PC-9 (cell line): Measurements from ENCODE around the gene BMF. TPM values are rescaled to one million over a fixed set of nuclear protein-coding genes. Genes with fewer than 3 reads are reported as not detected.

Source experiments
- BruUV-seq: library from RNA; stranded (reverse); fragments of 400-500 nt; replicated peaks from 2 replicates; lab custom pipeline; 2021; lab: Mats Ljungman, UMichigan
- CTCF ChIA-PET: fragments of 300-600 bp; sonication (Branson Sonifier 250); formaldehyde crosslinking; loops from one replicate; lab custom pipeline; 2022; ENCODE audit warnings: antibody characterized with exemption; lab: Charles Lee
- POLR2A ChIA-PET: fragments of 300-600 bp; sonication (Branson Sonifier 250); formaldehyde crosslinking; loops from one replicate; lab custom pipeline; 2022; ENCODE audit warnings: antibody characterized with exemption; ENCODE audit not compliant: unreplicated experiment; lab: Charles Lee
- DNase-seq, 2 experiments: peaks; one replicate each; pipeline versions ENCODE4 v3.0.0 to v3.0.0-alpha.2; 2015 to 2022; ENCODE audit warnings: mixed read lengths in 1 of 2
- H2AFZ ChIP-seq: fragments of 200-600 bp; sonication (generic); 2 replicates; pipeline ENCODE4 v1.8.1; 2017; ENCODE audit warnings: antibody characterized with exemption
- H3F3A ChIP-seq: fragments of 200-600 bp; sonication (generic); 2 replicates; pipeline ENCODE4 v1.8.1; 2017; ENCODE audit warnings: antibody characterized with exemption, mild to moderate bottlenecking, low read depth; ENCODE audit not compliant: insufficient read depth
- H3K27ac ChIP-seq: fragments of 200-600 bp; sonication (generic); 2 replicates; pipeline ENCODE4 v1.6.1; 2016; ENCODE audit warnings: mixed run types
- H3K27me3 ChIP-seq: fragments of 200-600 bp; sonication (generic); 2 replicates; pipeline ENCODE4 v1.6.1; 2016; ENCODE audit warnings: low read depth, mixed run types; ENCODE audit not compliant: insufficient read depth
- H3K36me3 ChIP-seq: fragments of 200-600 bp; sonication (generic); 2 replicates; pipeline ENCODE4 v1.6.1; 2016; ENCODE audit warnings: low read depth, mixed run types
- H3K4me1 ChIP-seq: fragments of 200-600 bp; sonication (generic); replicated peaks from 2 replicates; pipeline ENCODE4 v1.6.1; 2016; ENCODE audit warnings: mixed run types; ENCODE audit not compliant: insufficient read depth
- H3K4me2 ChIP-seq: fragments of 200-600 bp; sonication (generic); 2 replicates; pipeline ENCODE4 v1.6.1; 2017; ENCODE audit warnings: mixed run types
- H3K4me3 ChIP-seq: fragments of 200-600 bp; sonication (generic); 2 replicates; pipeline ENCODE4 v1.6.1; 2016; ENCODE audit warnings: mixed run types
- H3K79me2 ChIP-seq: fragments of 200-600 bp; sonication (generic); 2 replicates; pipeline ENCODE4 v1.6.1; 2017; ENCODE audit warnings: low read depth, mixed run types
- H3K9me2 ChIP-seq: fragments of 200-600 bp; sonication (generic); 2 replicates; pipeline ENCODE4 v1.8.1; 2017; ENCODE audit warnings: mild to moderate bottlenecking; ENCODE audit not compliant: insufficient read depth
- H3K9me3 ChIP-seq: fragments of 200-600 bp; sonication (generic); 2 replicates; pipeline ENCODE4 v1.8.1; 2016; ENCODE audit warnings: low read depth; ENCODE audit not compliant: insufficient read depth
- H4K20me1 ChIP-seq: fragments of 200-600 bp; sonication (generic); 2 replicates; pipeline ENCODE4 v1.8.1; 2017; ENCODE audit not compliant: insufficient read depth
- CTCF ChIP-seq: fragments of 200-600 bp; sonication (generic); conservative IDR thresholded peaks from 2 replicates; pipeline ENCODE4 v1.6.1; 2017; ENCODE audit warnings: mixed run types, antibody characterized with exemption, mild to moderate bottlenecking, moderate library complexity
- EZH2 ChIP-seq: fragments of 200-600 bp; sonication (generic); IDR thresholded peaks from 2 replicates; pipeline ENCODE4 v1.8.0; 2017; ENCODE audit warnings: antibody characterized with exemption, low read depth
- intact Hi-C: fragments of 100-400 bp; cut with micrococcal nuclease; formaldehyde crosslinking; loops from one replicate; pipeline ENCODE4 v1.10.0; 2022; ENCODE audit not compliant: unreplicated experiment
- total RNA-seq: library from RNA; stranded (reverse); gene quantifications from 2 replicates; pipeline ENCODE4 v1.2.3, GENCODE V29; 2021

Gene BMF
- total RNA-seq, 1 experiment from 2014 or later, result 11.0 TPM

DNA sequence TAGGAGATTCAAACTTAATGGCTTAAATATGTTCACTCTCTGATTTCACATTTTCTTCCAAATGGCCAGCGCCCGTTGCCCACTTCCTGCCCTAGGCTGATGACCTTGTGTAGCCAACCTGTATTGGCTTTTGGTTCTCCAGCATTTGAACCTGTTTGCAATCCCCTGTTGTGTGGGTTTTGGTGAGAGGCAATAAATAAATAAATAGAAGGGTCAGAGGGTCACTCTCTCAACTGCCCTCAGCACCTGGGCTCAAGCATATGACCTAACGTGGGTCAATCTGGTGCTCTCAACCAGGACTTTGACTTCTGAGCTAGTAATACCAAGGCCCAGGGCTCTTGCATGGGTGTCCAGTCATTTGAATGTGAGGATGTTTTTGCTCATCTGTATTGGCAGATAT is 67.9 kb downstream of the BMF start:
- Histone ChIP-seq H3K4me3 (no peak overlapping the region), H3K27ac (no peak overlapping the region), H3K36me3 (0 out of 2 replicates have a peak, but pooled peaks cover 5% of the 10 kb centered on the region), H3K9me3 (no peaks in the 10 kb centered on the region; the same call in 1 of the 2 replicates), H4K20me1 (no peaks in the 10 kb centered on the region; the same call in 1 of the 2 replicates), H3K4me1 (peaks cover 26% of the 10 kb centered on the region), H3F3A (no peaks in the 10 kb centered on the region; the same call in 1 of the 2 replicates), H3K4me2 (no peak overlapping the region; the same call in 1 of the 2 replicates), H3K9me2 (no peaks in the 10 kb centered on the region), H3K79me2 (peaks cover 24% of the 10 kb centered on the region), H3K27me3 (no peaks in the 10 kb centered on the region), H2AFZ (no peak overlapping the region)
- intact Hi-C loops, result no loop called here
- ChIA-PET CTCF (no interaction called here), POLR2A (no interaction called here)
- no peak for DNase-seq
- TF ChIP-seq CTCF (no peak), EZH2 (no peak)
- TSS peak; percentile 12 for BruUV-seq

DNA sequence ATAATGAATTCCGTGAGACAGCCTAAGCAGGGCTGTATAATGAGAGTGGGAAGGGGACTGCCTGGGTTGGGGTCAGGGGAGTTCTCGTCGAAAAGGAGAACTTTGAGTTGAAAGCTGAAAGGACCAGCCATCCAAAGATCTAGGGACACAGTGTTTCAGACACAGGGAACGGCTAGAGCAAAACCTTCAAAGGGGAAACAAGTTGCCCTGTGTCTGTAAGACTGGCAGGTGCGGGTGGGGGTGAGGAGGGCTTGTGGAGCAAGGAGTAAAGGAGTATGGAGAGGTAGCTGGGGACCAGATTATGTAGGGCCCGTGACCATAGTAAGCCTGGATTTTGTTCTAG is 68.4 kb downstream of the BMF start:
- H3K9me2 ChIP-seq, result no peaks in the 10 kb centered on the region
- H3K27me3 ChIP-seq, result no peaks in the 10 kb centered on the region
- peaks cover 21% of the 10 kb centered on the region for H3K4me1 ChIP-seq
- H3K9me3 ChIP-seq, result no peaks in the 10 kb centered on the region; the same call in 1 of the 2 replicates
- peak overlapping the region; percentile 84; the same call in 1 of the 2 replicates for H3K4me3 ChIP-seq
- intact Hi-C loops, result no loop called here
- H3K27ac ChIP-seq, result no peak overlapping the region
- POLR2A ChIA-PET, result no interaction called here
- no peak for TF ChIP-seq EZH2
- TF ChIP-seq CTCF, result no peak
- H3K36me3 ChIP-seq, result 0 out of 2 replicates have a peak, but pooled peaks cover 5% of the 10 kb centered on the region
- H3K4me2 ChIP-seq, result peak overlapping the region; percentile 96
- no peaks in the 10 kb centered on the region; the same call in 1 of the 2 replicates for H3F3A ChIP-seq
- no peaks in the 10 kb centered on the region; the same call in 1 of the 2 replicates for H4K20me1 ChIP-seq
- H2AFZ ChIP-seq, result no peak overlapping the region
- DNase-seq, result no peak
- no TSS peak for BruUV-seq
- peaks cover 24% of the 10 kb centered on the region for H3K79me2 ChIP-seq
- CTCF ChIA-PET, result no interaction called here

DNA sequence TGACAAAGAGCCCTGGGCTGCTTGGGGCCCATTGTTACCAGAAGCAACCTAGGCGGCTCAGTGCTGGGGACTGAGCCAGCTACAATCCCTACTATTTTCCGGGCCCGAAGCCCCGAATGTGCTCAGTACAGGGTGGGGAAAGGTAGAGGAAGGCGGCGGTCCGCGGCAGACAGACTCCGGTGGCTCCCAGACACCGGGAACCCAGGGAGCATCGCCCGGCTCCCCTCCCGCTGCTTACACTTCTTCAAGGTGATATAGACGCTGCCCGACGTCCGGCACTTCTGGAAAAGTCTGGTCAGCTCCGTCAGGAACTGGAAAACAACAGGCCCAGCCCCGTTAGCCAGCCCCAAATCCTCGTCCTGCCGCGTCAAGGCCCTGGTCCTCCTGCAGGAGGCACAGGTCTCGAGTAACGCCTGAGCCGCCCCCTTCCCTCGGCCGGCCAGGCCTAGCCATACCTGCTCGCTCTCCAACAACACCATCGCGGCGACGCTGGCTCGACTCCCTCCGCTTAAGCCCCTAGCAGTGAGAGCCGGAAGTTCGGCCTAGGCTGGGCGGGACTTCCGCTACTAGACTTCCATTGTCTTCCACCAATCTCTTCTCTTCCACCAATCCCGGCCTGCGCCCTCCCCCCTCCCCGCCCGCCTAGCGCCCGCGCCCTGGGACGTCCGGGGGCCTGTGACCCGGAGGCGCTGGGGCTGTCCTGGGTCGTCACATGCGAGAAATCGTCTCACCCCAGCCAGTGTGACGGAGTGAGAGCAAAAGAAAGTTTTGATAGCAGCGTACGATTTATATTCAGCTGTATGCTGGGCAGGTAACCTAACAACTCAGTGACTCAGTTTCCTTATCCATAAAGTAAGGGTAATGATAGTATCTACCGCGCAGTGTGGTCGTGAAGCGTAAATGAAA is 69.8 kb downstream of the BMF start, which contains the start of gene SRP14:
Gene SRP14 (minus strand): TSS at position 544 of the 906 bp plus-strand sequence. CDS start 65 bp downstream, at position 479.
- Histone ChIP-seq H3K4me2 (peak within 1 kb of the TSS; percentile 96), H3K4me1 (peaks cover 14% of the 10 kb centered on the region), H4K20me1 (no peaks in the 10 kb centered on the region; the same call in 1 of the 2 replicates), H2AFZ (peak within 1 kb of the TSS; percentile 96), H3K27me3 (no peaks in the 10 kb centered on the region), H3K27ac (peak within 1 kb of the TSS; percentile 57), H3K9me3 (no peaks in the 10 kb centered on the region; the same call in 1 of the 2 replicates), H3K36me3 (0 out of 2 replicates have a peak, but pooled peaks cover 5% of the 10 kb centered on the region), H3F3A (no peaks in the 10 kb centered on the region; the same call in 1 of the 2 replicates), H3K79me2 (peaks cover 24% of the 10 kb centered on the region), H3K4me3 (peak within 1 kb of the TSS; percentile 84), H3K9me2 (no peaks in the 10 kb centered on the region)
- no peak for TF ChIP-seq EZH2
- no peak for TF ChIP-seq CTCF
- ChIA-PET POLR2A (interaction anchor here (0.7 kb wide), 1 partner anchor 219 kb away, joined by 3 read pairs; no protein-coding TSS in a partner anchor), CTCF (interaction anchor here (0.6 kb wide), 1 partner anchor 33 kb away, joined by 3 read pairs; no protein-coding TSS in a partner anchor)
- intact Hi-C loops, result loop anchor here (5.0 kb wide), 1 partner anchor 257 kb away; the partner anchor contains the start of gene FSIP1
- BruUV-seq, result no TSS peak
- peak; percentile 71 to 88 for DNase-seq
